Measurements from ENCODE around the gene FAHD2A. TPM values are rescaled to one million over a fixed set of nuclear protein-coding genes. Genes with fewer than 3 reads are reported as not detected.
"Not testable (repeated sequence)": the region's sequence is repeated elsewhere in the genome, so short reads cannot be mapped to it uniquely, and the experiment has no call there.

Gene FAHD2A
- total RNA-seq, 1 donor from 2014 or later, result 20.8 TPM

DNA sequence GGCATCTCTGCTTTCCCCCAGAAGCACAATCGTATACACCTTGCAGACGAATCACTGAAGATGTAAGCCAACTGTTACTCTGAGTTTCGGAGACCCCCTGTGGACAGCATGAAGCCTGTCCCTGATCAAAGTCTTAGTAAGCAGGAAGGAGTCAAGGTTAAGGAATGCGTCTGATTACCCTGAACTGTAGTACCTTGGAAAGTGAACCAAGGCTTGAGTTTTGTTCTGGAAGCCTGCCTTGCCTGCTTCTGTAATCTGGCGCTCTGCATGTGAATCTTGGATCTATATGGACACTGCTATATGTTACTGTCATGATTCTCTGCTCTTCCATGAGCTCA, 33.3 kb downstream of the FAHD2A start:
- not testable (repeated sequence) for DNase-seq

DNA sequence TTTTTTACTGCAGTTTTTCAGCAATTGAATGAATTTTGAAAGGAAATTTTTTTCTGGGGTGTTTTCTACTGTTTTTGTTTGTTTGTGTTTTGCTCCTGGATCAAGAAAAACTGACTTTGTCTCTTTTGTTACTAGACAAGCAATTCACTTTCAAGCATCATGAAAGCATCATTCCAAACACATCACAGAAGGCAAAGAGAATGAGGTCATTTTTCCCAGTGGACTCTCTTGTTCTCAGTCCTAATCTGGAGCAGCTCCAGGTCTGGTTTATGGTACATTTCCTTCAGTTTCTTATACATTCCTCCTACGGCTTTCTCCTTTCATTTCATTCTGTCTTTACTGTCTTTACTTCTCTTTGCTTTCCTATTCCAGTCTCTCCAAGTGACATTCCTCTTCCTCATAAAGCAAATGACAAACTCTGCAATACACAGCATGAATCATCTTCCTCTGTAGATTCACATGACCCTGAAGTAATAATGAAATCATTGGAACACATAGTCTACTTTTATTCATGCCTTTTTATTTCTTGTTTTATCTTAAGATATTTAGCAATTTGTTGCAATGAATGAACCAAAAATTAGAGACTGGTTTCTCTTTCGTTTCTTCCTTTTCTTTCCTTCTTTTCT, 40.1 kb downstream of the FAHD2A start:
- not testable (repeated sequence) for DNase-seq

GRCh38 chr2:95445317-95445716, 42.8 kb downstream of the FAHD2A start:
- not testable (repeated sequence) for DNase-seq

DNA sequence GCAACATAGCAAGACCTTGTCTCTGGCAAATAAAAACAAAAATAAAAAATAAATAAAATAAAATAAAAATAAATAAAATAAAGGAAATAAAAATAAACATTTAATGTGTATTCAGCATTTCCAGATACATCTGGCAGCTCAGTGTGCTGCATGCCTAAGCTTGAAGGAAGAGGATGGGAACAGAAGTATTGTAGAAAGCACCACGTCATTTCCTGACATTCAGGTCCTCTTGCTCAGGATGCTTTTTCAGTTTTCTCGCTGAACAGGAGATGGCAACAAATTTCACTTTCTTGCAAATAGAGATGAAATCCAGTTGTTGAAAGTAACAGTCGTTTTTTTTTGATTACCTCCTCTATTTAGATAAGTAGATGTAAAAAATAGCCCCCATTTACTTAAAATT, 60.8 kb downstream of the FAHD2A start:
- not testable (repeated sequence) for DNase-seq

Small RNAs within 50 kb of the gene (small RNA-seq; reads per million reads assigned to genes)
- not detected for gene AC133104.2 (ENCODE audit: low replicate concordance)

Other genes starting within 250 kb of the FAHD2A start
- 31.4 TPM for gene ZNF514, start 242.9 kb upstream of the FAHD2A start, total RNA-seq
- 7.9 TPM for gene ZNF2, start 236.9 kb upstream of the FAHD2A start, total RNA-seq
- gene ZNF892, start 195.2 kb upstream of the FAHD2A start, total RNA-seq, result 11.7 TPM
- gene PROM2, start 128.3 kb upstream of the FAHD2A start, total RNA-seq, result 12.6 TPM
- gene KCNIP3, start 105.4 kb upstream of the FAHD2A start, total RNA-seq, result 8.8 TPM
- gene TRIM43B, start 82.0 kb downstream of the FAHD2A start, total RNA-seq, result not detected
- not detected for gene TRIM43, start 189.3 kb downstream of the FAHD2A start, total RNA-seq

Measured in tongue (tissue), 3 donors.